Measurements from ENCODE around the gene ERN1. TPM values are rescaled to one million over a fixed set of nuclear protein-coding genes. Genes with fewer than 3 reads are reported as not detected.

Gene ERN1
- total and polyA plus RNA-seq, 2 of the 13 experiments (the other 11 are each of a cell fraction or from before 2014, with no cell fraction given) = 6.0 to 12.7 TPM

DNA sequence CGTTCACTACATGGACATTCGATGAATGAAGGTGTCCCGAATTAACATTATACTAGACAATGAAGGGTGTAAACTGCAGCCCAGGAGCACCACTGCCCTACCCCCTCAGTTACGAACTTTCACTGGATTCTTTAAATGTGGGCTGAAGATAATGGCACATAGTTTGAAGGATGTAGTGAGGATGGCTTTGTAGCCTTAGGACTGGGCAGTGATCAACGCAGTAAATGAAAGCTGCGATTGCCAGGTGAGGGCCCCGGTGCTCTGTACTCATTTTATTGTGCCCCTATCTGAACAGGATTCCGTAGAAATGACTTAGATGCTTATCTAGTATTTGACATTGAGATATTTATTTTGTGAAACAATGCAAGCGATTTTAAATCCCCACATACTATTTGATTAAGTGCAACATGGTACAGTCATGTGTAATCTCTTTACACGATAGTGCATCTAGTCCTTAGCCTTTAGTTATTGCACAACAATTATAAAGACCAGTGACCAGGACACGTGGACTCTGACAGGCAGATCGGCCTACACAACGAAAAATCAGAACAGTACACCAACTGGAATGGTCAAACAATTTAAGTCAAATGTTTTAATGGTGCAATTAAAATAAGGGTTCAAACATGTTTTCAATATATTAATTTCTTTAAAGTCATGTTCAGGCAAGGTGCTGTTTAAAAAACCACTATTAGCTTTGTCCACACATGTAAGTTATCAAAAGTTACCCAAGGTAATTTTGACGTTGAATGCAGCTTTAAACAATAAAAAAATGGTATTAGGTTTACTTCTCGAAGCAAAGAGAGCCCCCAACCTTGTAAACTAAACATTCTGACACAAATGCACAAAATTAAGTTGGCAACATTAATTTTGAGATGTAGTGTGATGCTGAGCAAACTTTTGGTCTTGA lies 17.4 kb upstream of the ERN1 start:
- WGBS (ENCODE audit: low lambda C conversion rate) = 20% methylated on average over 15 of the region's 15 CpGs
- DNase-seq (ENCODE audit: low spot score) = peak; percentile 85
- TF ChIP-seq NFKBIZ (CRISPR knock-in tag; IDR thresholded peaks at IDR 0.05) (no peak; the same call in 1 of the 2 replicates), BRCA1 (CRISPR knock-in tag; IDR thresholded peaks at IDR 0.05) (peak; percentile 68), ZNF180 (CRISPR knock-in tag; IDR thresholded peaks at IDR 0.05; ENCODE audit: borderline replicate concordance, low read depth) (no peak), JUNB (CRISPR knock-in tag; IDR thresholded peaks at IDR 0.05; ENCODE audit: borderline replicate concordance) (peak; percentile 27; the same call in 1 of the 2 replicates), ZNF558 (CRISPR knock-in tag; IDR thresholded peaks at IDR 0.05; ENCODE audit: borderline replicate concordance) (0 out of 2 replicates have a peak, but pooled peaks have one; percentile 25), HNRNPK (IDR thresholded peaks at IDR 0.05; ENCODE audit: low read depth, low read length, poor library complexity, severe bottlenecking) (no peak), ZNF782 (CRISPR knock-in tag; IDR thresholded peaks at IDR 0.05; ENCODE audit: borderline replicate concordance) (no peak), ZNF383 (CRISPR knock-in tag; IDR thresholded peaks at IDR 0.05; ENCODE audit: borderline replicate concordance) (no peak), ZNF224 (CRISPR knock-in tag; IDR thresholded peaks at IDR 0.05) (no peak), RBM22 (optimal IDR thresholded peaks at IDR 0.05; ENCODE audit: low read length) (peak; percentile 99), SRY (CRISPR knock-in tag; IDR thresholded peaks at IDR 0.05) (no peak), FOXJ3 (CRISPR knock-in tag; IDR thresholded peaks at IDR 0.05; ENCODE audit: borderline replicate concordance) (peak; percentile 41; the same call in 1 of the 2 replicates), POLR2AphosphoS2 (IDR thresholded peaks at IDR 0.05; ENCODE audit: low read depth, low read length) (peak; percentile 84; the same call in 1 of the 2 replicates)
- TF ChIP-seq, protein P1, sequence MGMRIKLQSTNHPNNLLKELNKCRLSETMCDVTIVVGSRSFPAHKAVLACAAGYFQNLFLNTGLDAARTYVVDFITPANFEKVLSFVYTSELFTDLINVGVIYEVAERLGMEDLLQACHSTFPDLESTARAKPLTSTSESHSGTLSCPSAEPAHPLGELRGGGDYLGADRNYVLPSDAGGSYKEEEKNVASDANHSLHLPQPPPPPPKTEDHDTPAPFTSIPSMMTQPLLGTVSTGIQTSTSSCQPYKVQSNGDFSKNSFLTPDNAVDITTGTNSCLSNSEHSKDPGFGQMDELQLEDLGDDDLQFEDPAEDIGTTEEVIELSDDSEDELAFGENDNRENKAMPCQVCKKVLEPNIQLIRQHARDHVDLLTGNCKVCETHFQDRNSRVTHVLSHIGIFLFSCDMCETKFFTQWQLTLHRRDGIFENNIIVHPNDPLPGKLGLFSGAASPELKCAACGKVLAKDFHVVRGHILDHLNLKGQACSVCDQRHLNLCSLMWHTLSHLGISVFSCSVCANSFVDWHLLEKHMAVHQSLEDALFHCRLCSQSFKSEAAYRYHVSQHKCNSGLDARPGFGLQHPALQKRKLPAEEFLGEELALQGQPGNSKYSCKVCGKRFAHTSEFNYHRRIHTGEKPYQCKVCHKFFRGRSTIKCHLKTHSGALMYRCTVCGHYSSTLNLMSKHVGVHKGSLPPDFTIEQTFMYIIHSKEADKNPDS (CRISPR knock-in tag; IDR thresholded peaks at IDR 0.05) = 0 out of 2 replicates have a peak, but pooled peaks have one; percentile 24
- TF ChIP-seq, protein P2, sequence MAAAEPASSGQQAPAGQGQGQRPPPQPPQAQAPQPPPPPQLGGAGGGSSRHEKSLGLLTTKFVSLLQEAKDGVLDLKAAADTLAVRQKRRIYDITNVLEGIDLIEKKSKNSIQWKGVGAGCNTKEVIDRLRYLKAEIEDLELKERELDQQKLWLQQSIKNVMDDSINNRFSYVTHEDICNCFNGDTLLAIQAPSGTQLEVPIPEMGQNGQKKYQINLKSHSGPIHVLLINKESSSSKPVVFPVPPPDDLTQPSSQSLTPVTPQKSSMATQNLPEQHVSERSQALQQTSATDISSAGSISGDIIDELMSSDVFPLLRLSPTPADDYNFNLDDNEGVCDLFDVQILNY (CRISPR knock-in tag; conservative IDR thresholded peaks at IDR 0.05) = no peak
- TF ChIP-seq, protein P3, sequence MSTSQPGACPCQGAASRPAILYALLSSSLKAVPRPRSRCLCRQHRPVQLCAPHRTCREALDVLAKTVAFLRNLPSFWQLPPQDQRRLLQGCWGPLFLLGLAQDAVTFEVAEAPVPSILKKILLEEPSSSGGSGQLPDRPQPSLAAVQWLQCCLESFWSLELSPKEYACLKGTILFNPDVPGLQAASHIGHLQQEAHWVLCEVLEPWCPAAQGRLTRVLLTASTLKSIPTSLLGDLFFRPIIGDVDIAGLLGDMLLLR (CRISPR knock-in tag; IDR thresholded peaks at IDR 0.05) = no peak
- TF ChIP-seq, protein P4, sequence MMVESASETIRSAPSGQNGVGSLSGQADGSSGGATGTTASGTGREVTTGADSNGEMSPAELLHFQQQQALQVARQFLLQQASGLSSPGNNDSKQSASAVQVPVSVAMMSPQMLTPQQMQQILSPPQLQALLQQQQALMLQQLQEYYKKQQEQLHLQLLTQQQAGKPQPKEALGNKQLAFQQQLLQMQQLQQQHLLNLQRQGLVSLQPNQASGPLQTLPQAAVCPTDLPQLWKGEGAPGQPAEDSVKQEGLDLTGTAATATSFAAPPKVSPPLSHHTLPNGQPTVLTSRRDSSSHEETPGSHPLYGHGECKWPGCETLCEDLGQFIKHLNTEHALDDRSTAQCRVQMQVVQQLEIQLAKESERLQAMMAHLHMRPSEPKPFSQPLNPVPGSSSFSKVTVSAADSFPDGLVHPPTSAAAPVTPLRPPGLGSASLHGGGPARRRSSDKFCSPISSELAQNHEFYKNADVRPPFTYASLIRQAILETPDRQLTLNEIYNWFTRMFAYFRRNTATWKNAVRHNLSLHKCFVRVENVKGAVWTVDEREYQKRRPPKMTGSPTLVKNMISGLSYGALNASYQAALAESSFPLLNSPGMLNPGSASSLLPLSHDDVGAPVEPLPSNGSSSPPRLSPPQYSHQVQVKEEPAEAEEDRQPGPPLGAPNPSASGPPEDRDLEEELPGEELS (CRISPR knock-in tag; IDR thresholded peaks at IDR 0.05) = peak; percentile 31; the same call in 1 of the 2 replicates

More for the DNA sequence above, 17.4 kb upstream of the ERN1 start:
- FAIRE-seq (peak; percentile 32), ATAC-seq (peak; percentile 15)
- peak overlapping the region; percentile 97 for H3K9ac ChIP-seq (ENCODE audit: insufficient read depth, low read depth, low read length)
- no peaks in the 10 kb centered on the region for H4K20me1 ChIP-seq (ENCODE audit: insufficient read depth, low read length)
- intact Hi-C loops (cut with micrococcal nuclease; ENCODE audit: unreplicated experiment) = loop anchor here (5.0 kb wide), 2 partner anchors 115 to 135 kb away; partner anchors contain the start of gene TEX2
- H3K4me2 ChIP-seq (ENCODE audit: low read depth, low read length) = peak overlapping the region; percentile 95
- peaks cover 20% of the 10 kb centered on the region for H3K79me2 ChIP-seq (ENCODE audit: insufficient read depth, low read length)
- CTCF ChIA-PET (ENCODE audit: low intra/inter-chr PET ratio, low total read pairs) = interaction anchor here (1.2 kb wide), 1 partner anchor 135 kb away, joined by 3 read pairs; no protein-coding TSS in a partner anchor
- POLR2A ChIA-PET = interaction anchor here (0.5 to 7.1 kb wide), 17 partner anchors 8 to 692 kb away, joined by 3 to 138 read pairs (median 20); partner anchors contain the start of genes ERN1 and TEX2
- peak overlapping the region; percentile 88 for H3K27ac ChIP-seq (ENCODE audit: extremely low read length, insufficient read depth, low read length)
- in situ Hi-C loops (cut with HindIII; ENCODE audit: extremely low pct_ligation_motif_present, low pct_unique_long_range_greater_than_20kb) = loop anchor here (5.0 kb wide), 2 partner anchors 35 to 115 kb away; partner anchors contain the start of gene TEX2
- peaks cover 3 to 5% of the 10 kb centered on the region in 2 experiments for H3K36me3 ChIP-seq (replicated peaks in 1 of 2; ENCODE audit: control insufficient read depth in 1 of 2, insufficient read depth in 2 of 2, low read length in 2 of 2)
- H3K9me3 ChIP-seq (ENCODE audit: low read length) = no peaks in the 10 kb centered on the region
- no peaks in the 10 kb centered on the region; a peak in 1 of 5 replicates for H3K27me3 ChIP-seq (ENCODE audit: control insufficient read depth in 1 of 2, insufficient read depth in 2 of 2, low read length in 2 of 2)
- H2AFZ ChIP-seq (ENCODE audit: low read length) = no peak overlapping the region
- peaks cover 69% of the 10 kb centered on the region for H3K4me1 ChIP-seq (ENCODE audit: insufficient read depth, low read length)
- no TSS peak for BruUV-seq (replicated peaks)
- peak overlapping the region; percentile 75 to 86 (median 84) for H3K4me3 ChIP-seq (replicated peaks in 1 of 3; ENCODE audit: insufficient read depth in 1 of 3, low read depth in 2 of 3, low read length in 3 of 3)

All from HepG2 (cell line).